GM10266 (cell line): ENCODE measurements around the gene LONRF3.

Source experiments
- DNase-seq: peaks from one replicate; pipeline ENCODE4 v3.0.0; 2012; ENCODE audit errors: extremely low spot score
- TF ChIP-seq, protein P1 (sequence below): IDR thresholded peaks from 2 replicates; pipeline ENCODE4 v1.5.1; 2012; ENCODE audit warnings: mild to moderate bottlenecking, low read depth; ENCODE audit not compliant: control insufficient read depth, insufficient read depth; ENCODE audit errors: missing control alignments

LONRF3 gene

DNA sequence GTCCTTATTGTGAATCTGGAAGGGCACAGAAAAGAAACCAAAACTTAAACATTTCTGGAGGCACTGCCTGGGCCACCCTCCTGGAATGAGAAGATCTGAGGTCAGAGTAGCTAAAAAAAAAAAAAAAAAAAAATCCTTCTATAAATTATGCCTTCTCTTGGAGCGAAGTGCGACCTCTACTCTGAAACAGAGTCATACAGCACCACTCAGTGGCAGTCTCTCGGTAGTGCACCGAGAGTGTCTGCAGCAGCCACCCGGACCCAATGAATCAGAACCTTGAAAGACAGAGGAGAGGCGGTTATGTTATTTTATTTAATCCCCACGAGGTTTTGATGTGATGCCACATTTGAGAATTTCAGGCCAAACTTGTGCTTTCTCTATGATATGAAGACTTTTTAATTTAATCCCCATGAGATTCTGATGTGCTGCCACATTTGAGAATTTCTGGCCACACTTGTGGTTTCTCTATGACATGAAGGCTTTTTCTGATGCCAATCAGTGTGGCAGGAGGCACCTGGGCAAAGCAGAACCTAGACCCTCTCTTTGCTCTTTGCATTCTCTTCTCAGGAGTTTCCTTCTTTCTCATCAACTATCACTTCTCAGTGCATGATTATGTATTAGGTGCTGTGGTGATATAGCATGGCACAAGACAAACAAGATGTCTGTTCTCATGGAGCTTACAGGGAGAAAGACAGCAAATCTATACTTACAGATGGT lies 92.8 kb downstream of the LONRF3 start:
- peak; percentile 44 for DNase-seq
- TF ChIP-seq, protein P1, sequence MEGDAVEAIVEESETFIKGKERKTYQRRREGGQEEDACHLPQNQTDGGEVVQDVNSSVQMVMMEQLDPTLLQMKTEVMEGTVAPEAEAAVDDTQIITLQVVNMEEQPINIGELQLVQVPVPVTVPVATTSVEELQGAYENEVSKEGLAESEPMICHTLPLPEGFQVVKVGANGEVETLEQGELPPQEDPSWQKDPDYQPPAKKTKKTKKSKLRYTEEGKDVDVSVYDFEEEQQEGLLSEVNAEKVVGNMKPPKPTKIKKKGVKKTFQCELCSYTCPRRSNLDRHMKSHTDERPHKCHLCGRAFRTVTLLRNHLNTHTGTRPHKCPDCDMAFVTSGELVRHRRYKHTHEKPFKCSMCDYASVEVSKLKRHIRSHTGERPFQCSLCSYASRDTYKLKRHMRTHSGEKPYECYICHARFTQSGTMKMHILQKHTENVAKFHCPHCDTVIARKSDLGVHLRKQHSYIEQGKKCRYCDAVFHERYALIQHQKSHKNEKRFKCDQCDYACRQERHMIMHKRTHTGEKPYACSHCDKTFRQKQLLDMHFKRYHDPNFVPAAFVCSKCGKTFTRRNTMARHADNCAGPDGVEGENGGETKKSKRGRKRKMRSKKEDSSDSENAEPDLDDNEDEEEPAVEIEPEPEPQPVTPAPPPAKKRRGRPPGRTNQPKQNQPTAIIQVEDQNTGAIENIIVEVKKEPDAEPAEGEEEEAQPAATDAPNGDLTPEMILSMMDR = peak; percentile 56
